ENCODE measurements around the gene OMP.

OMP gene

GRCh38 chr11:77100166-77101042, 2.2 kb upstream of the OMP start:
- no peak overlapping the region for H3K27ac ChIP-seq (ENCODE audit: low read length)
- no peaks in the 10 kb centered on the region for H3K27me3 ChIP-seq (ENCODE audit: control insufficient read depth, insufficient read depth, low read length)
- no peaks in the 10 kb centered on the region for H3K9me3 ChIP-seq (ENCODE audit: control insufficient read depth, low read depth, low read length)
- no peak overlapping the region for H3K9ac ChIP-seq (ENCODE audit: low read length)
- no peaks in the 10 kb centered on the region for H3K36me3 ChIP-seq (ENCODE audit: control insufficient read depth, low read depth, low read length)
- no peak overlapping the region for H3K4me3 ChIP-seq (ENCODE audit: low read length)
- H3K4me1 ChIP-seq (ENCODE audit: control insufficient read depth, low read depth, low read length): no peaks in the 10 kb centered on the region

GRCh38 chr11:77101043-77101537, 1.6 kb upstream of the OMP start:
- Histone ChIP-seq H3K4me3 (ENCODE audit: low read length) (no peak overlapping the region), H3K36me3 (ENCODE audit: control insufficient read depth, low read depth, low read length) (no peaks in the 10 kb centered on the region), H3K4me1 (ENCODE audit: control insufficient read depth, low read depth, low read length) (no peaks in the 10 kb centered on the region), H3K9ac (ENCODE audit: low read length) (no peak overlapping the region), H3K27me3 (ENCODE audit: control insufficient read depth, insufficient read depth, low read length) (no peaks in the 10 kb centered on the region), H3K9me3 (ENCODE audit: control insufficient read depth, low read depth, low read length) (no peaks in the 10 kb centered on the region), H3K27ac (ENCODE audit: low read length) (no peak overlapping the region)

- Histone ChIP-seq H3K27ac (ENCODE audit: low read length) (no peak overlapping the region), H3K4me3 (ENCODE audit: low read length) (no peak overlapping the region), H3K27me3 (ENCODE audit: control insufficient read depth, insufficient read depth, low read length) (no peaks in the 10 kb centered on the region), H3K9me3 (ENCODE audit: control insufficient read depth, low read depth, low read length) (no peaks in the 10 kb centered on the region), H3K9ac (ENCODE audit: low read length) (no peak overlapping the region), H3K36me3 (ENCODE audit: control insufficient read depth, low read depth, low read length) (no peaks in the 10 kb centered on the region), H3K4me1 (ENCODE audit: control insufficient read depth, low read depth, low read length) (no peaks in the 10 kb centered on the region)
Measured at GRCh38 chr11:77103319-77103718, 679 bp downstream of the OMP start.

GRCh38 chr11:77104727-77105126, 2.1 kb downstream of the OMP start:
- Histone ChIP-seq H3K36me3 (ENCODE audit: control insufficient read depth, low read depth, low read length) (no peaks in the 10 kb centered on the region), H3K9ac (ENCODE audit: low read length) (no peak overlapping the region), H3K27ac (ENCODE audit: low read length) (no peak overlapping the region), H3K9me3 (ENCODE audit: control insufficient read depth, low read depth, low read length) (no peaks in the 10 kb centered on the region), H3K4me1 (ENCODE audit: control insufficient read depth, low read depth, low read length) (no peaks in the 10 kb centered on the region), H3K27me3 (ENCODE audit: control insufficient read depth, insufficient read depth, low read length) (no peaks in the 10 kb centered on the region), H3K4me3 (ENCODE audit: low read length) (no peak overlapping the region)

- H3K27me3 ChIP-seq (ENCODE audit: control insufficient read depth, insufficient read depth, low read length): no peaks in the 10 kb centered on the region
- no peak overlapping the region for H3K27ac ChIP-seq (ENCODE audit: low read length)
- no peak overlapping the region for H3K4me3 ChIP-seq (ENCODE audit: low read length)
- no peaks in the 10 kb centered on the region for H3K9me3 ChIP-seq (ENCODE audit: control insufficient read depth, low read depth, low read length)
- no peak overlapping the region for H3K9ac ChIP-seq (ENCODE audit: low read length)
- H3K36me3 ChIP-seq (ENCODE audit: control insufficient read depth, low read depth, low read length): no peaks in the 10 kb centered on the region
- no peaks in the 10 kb centered on the region for H3K4me1 ChIP-seq (ENCODE audit: control insufficient read depth, low read depth, low read length)
Measured at GRCh38 chr11:77106321-77106720, 3.7 kb downstream of the OMP start.

GRCh38 chr11:77106759-77107158, 4.1 kb downstream of the OMP start:
- Histone ChIP-seq H3K27me3 (ENCODE audit: control insufficient read depth, insufficient read depth, low read length) (no peaks in the 10 kb centered on the region), H3K9ac (ENCODE audit: low read length) (no peak overlapping the region), H3K4me1 (ENCODE audit: control insufficient read depth, low read depth, low read length) (no peaks in the 10 kb centered on the region), H3K27ac (ENCODE audit: low read length) (no peak overlapping the region), H3K4me3 (ENCODE audit: low read length) (no peak overlapping the region), H3K9me3 (ENCODE audit: control insufficient read depth, low read depth, low read length) (no peaks in the 10 kb centered on the region), H3K36me3 (ENCODE audit: control insufficient read depth, low read depth, low read length) (no peaks in the 10 kb centered on the region)

- Histone ChIP-seq H3K4me1 (ENCODE audit: control insufficient read depth, low read depth, low read length) (no peaks in the 10 kb centered on the region), H3K27ac (ENCODE audit: low read length) (no peak overlapping the region), H3K27me3 (ENCODE audit: control insufficient read depth, insufficient read depth, low read length) (no peaks in the 10 kb centered on the region), H3K4me3 (ENCODE audit: low read length) (no peak overlapping the region), H3K9ac (ENCODE audit: low read length) (no peak overlapping the region), H3K36me3 (ENCODE audit: control insufficient read depth, low read depth, low read length) (no peaks in the 10 kb centered on the region), H3K9me3 (ENCODE audit: control insufficient read depth, low read depth, low read length) (no peaks in the 10 kb centered on the region)
Measured at GRCh38 chr11:77107950-77108349, 5.3 kb downstream of the OMP start.

GRCh38 chr11:77108436-77108835, 5.8 kb downstream of the OMP start:
- no peaks in the 10 kb centered on the region for H3K27me3 ChIP-seq (ENCODE audit: control insufficient read depth, insufficient read depth, low read length)

GRCh38 chr11:77109236-77110019, 6.8 kb downstream of the OMP start:
- Histone ChIP-seq H3K27me3 (ENCODE audit: control insufficient read depth, insufficient read depth, low read length) (no peaks in the 10 kb centered on the region), H3K4me1 (ENCODE audit: control insufficient read depth, low read depth, low read length) (no peaks in the 10 kb centered on the region), H3K9ac (ENCODE audit: low read length) (no peak overlapping the region), H3K27ac (ENCODE audit: low read length) (no peak overlapping the region), H3K9me3 (ENCODE audit: control insufficient read depth, low read depth, low read length) (no peaks in the 10 kb centered on the region), H3K36me3 (ENCODE audit: control insufficient read depth, low read depth, low read length) (no peaks in the 10 kb centered on the region), H3K4me3 (ENCODE audit: low read length) (no peak overlapping the region)

More at GRCh38 chr11:77108436-77108835, 5.8 kb downstream of the OMP start:
- no peaks in the 10 kb centered on the region for H3K4me1 ChIP-seq (ENCODE audit: control insufficient read depth, low read depth, low read length)
- no peak overlapping the region for H3K27ac ChIP-seq (ENCODE audit: low read length)
- no peak overlapping the region for H3K9ac ChIP-seq (ENCODE audit: low read length)
- H3K36me3 ChIP-seq (ENCODE audit: control insufficient read depth, low read depth, low read length): no peaks in the 10 kb centered on the region
- no peaks in the 10 kb centered on the region for H3K9me3 ChIP-seq (ENCODE audit: control insufficient read depth, low read depth, low read length)
- no peak overlapping the region for H3K4me3 ChIP-seq (ENCODE audit: low read length)

GRCh38 chr11:77110836-77111235, 8.2 kb downstream of the OMP start:
- Histone ChIP-seq H3K9ac (ENCODE audit: low read length) (no peak overlapping the region), H3K4me1 (ENCODE audit: control insufficient read depth, low read depth, low read length) (no peaks in the 10 kb centered on the region), H3K27ac (ENCODE audit: low read length) (no peak overlapping the region), H3K4me3 (ENCODE audit: low read length) (no peak overlapping the region), H3K27me3 (ENCODE audit: control insufficient read depth, insufficient read depth, low read length) (no peaks in the 10 kb centered on the region), H3K9me3 (ENCODE audit: control insufficient read depth, low read depth, low read length) (no peaks in the 10 kb centered on the region), H3K36me3 (ENCODE audit: control insufficient read depth, low read depth, low read length) (no peaks in the 10 kb centered on the region)

GRCh38 chr11:77111277-77111676, 8.6 kb downstream of the OMP start:
- H3K4me3 ChIP-seq (ENCODE audit: low read length): no peak overlapping the region
- H3K9ac ChIP-seq (ENCODE audit: low read length): no peak overlapping the region
- no peaks in the 10 kb centered on the region for H3K36me3 ChIP-seq (ENCODE audit: control insufficient read depth, low read depth, low read length)
- no peaks in the 10 kb centered on the region for H3K27me3 ChIP-seq (ENCODE audit: control insufficient read depth, insufficient read depth, low read length)
- no peak overlapping the region for H3K27ac ChIP-seq (ENCODE audit: low read length)
- H3K9me3 ChIP-seq (ENCODE audit: control insufficient read depth, low read depth, low read length): no peaks in the 10 kb centered on the region
- no peaks in the 10 kb centered on the region for H3K4me1 ChIP-seq (ENCODE audit: control insufficient read depth, low read depth, low read length)
